GM12878 (cell line): ENCODE measurements around the gene ZNF599. TPM values are rescaled to one million over a fixed set of nuclear protein-coding genes. Genes with fewer than 3 reads are reported as not detected.

Experiments
- ATAC-seq: fragments of 200-7000 bp; cut with Tn5 transposase; 3 replicates; pipeline ENCODE4 v1.9.1; 2020; ENCODE audit warnings: mild to moderate bottlenecking, moderate library complexity
- BruUV-seq: library from RNA; stranded (reverse); fragments of 400-500 nt; replicated peaks from 2 replicates; lab custom pipeline; 2021; lab: Mats Ljungman, UMichigan
- CTCF ChIA-PET: fragments of 300-600 bp; sonication (Branson Sonifier 250); formaldehyde crosslinking; extraction: SDS; loops from one replicate; lab custom pipeline; 2021; ENCODE audit warnings: inconsistent platforms; lab: Yijun Ruan, JAX
- POLR2A ChIA-PET: fragments of 350-600 bp; formaldehyde crosslinking; extraction: SDS; loops from one replicate; lab custom pipeline; 2021; ENCODE audit warnings: inconsistent platforms; lab: Charles Lee
- RAD21 ChIA-PET: fragments of 300-600 bp; sonication (Branson Sonifier 250); formaldehyde crosslinking; loops from one replicate; lab custom pipeline; 2023; ENCODE audit warnings: antibody characterized with exemption; ENCODE audit not compliant: unreplicated experiment; lab: Charles Lee
- SMC1A ChIA-PET: fragments of 300-600 bp; sonication (Branson Sonifier 250); formaldehyde crosslinking; loops from one replicate; lab custom pipeline; 2023; ENCODE audit not compliant: unreplicated experiment, uncharacterized antibody; lab: Charles Lee
- DNase-seq: peaks from one replicate; pipeline ENCODE4 v3.0.0-alpha.2; 2011; ENCODE audit warnings: low read depth, low spot score
- FAIRE-seq: peaks from 3 replicates; lab custom pipeline; 2011; peaks lifted over from hg19 to GRCh38; lab: Jason Lieb, UNC
- H2AFZ ChIP-seq: 2 replicates; pipeline ENCODE4 v1.6.0; 2011; ENCODE audit warnings: low read depth, low read length, control low read depth; ENCODE audit not compliant: control insufficient read depth
- H3K27ac ChIP-seq: 2 replicates; pipeline ENCODE4 v1.5.1; 2011; ENCODE audit warnings: control low read depth; ENCODE audit not compliant: control insufficient read depth, insufficient read depth
- H3K27me3 ChIP-seq, 2 experiments: replicated peaks in 1 of 2; 2 replicates each; pipeline versions ENCODE4 v1.6.0 to v1.6.1; 2011; ENCODE audit warnings: low read length in 1 of 2; ENCODE audit not compliant: control insufficient read depth in 2 of 2, insufficient read depth in 2 of 2
- H3K36me3 ChIP-seq, 2 experiments: 2 replicates each; pipeline ENCODE4 v1.5.1; 2011; ENCODE audit warnings: low read length in 1 of 2; ENCODE audit not compliant: control insufficient read depth in 2 of 2, insufficient read depth in 2 of 2
- H3K4me1 ChIP-seq: 2 replicates; pipeline ENCODE4 v1.6.1; 2011; ENCODE audit warnings: mild to moderate bottlenecking, low read length, moderate library complexity, mixed read lengths; ENCODE audit not compliant: control insufficient read depth, insufficient read depth
- H3K4me2 ChIP-seq: 2 replicates; pipeline ENCODE4 v1.6.0; 2011; ENCODE audit warnings: control low read depth; ENCODE audit not compliant: control insufficient read depth, insufficient read depth
- H3K4me3 ChIP-seq: fragments of 200-600 bp; sonication (generic); 2 replicates; pipeline ENCODE4 v1.5.1; 2016
- H3K79me2 ChIP-seq: 2 replicates; pipeline ENCODE4 v1.6.0; 2011; ENCODE audit warnings: low read length; ENCODE audit not compliant: control insufficient read depth, insufficient read depth
- H3K9ac ChIP-seq: 2 replicates; pipeline ENCODE4 v1.8.0; 2011; ENCODE audit warnings: low read length, control low read depth, mixed read lengths; ENCODE audit not compliant: control insufficient read depth, insufficient read depth
- H3K9me3 ChIP-seq: replicated peaks from 3 replicates; pipeline ENCODE4 v1.5.1; 2011; ENCODE audit warnings: mild to moderate bottlenecking, low read length; ENCODE audit not compliant: control insufficient read depth, insufficient read depth
- H4K20me1 ChIP-seq: 2 replicates; pipeline ENCODE4 v1.6.0; 2011; ENCODE audit not compliant: control insufficient read depth, insufficient read depth
- CBFB ChIP-seq: IDR thresholded peaks from 2 replicates; pipeline ENCODE4 v1.6.1; 2016; ENCODE audit warnings: antibody characterized with exemption, low read depth
- POLR2AphosphoS5 ChIP-seq: IDR thresholded peaks from 2 replicates; pipeline ENCODE4 v1.6.1; 2011; ENCODE audit warnings: mild to moderate bottlenecking, low read length, inconsistent platforms
- WGBS: methylation state at CpG from one replicate; pipeline ENCODE4 v1.1.6; 2016; ENCODE audit warnings: low lambda C conversion rate; ENCODE audit not compliant: insufficient replicate concordance, insufficient coverage; ENCODE audit errors: missing lambda C conversion rate; 5-methylcytosine and 5-hydroxymethylcytosine counted together
- in situ Hi-C: fragments of 300-500 bp; cut with MboI; formaldehyde crosslinking; loops from 9 replicates; pipeline ENCODE4 v1.14.3; 2018; ENCODE audit warnings: mixed read lengths
- intact Hi-C: fragments of 100-400 bp; cut with micrococcal nuclease; formaldehyde crosslinking; loops from one replicate; pipeline ENCODE4 v1.14.2; 2022; ENCODE audit not compliant: unreplicated experiment
- polyA plus RNA-seq, 11 experiments: library from polyadenylated mRNA; depleted of rRNA in 4 of 11; unstranded in 6 of 11; stranded (reverse) in 5 of 11; fragments of >200 nt; fragmentation: Nextera tagmentation in 4 of 11; fragmentation: Illumina TruSeq in 1 of 11; extraction: Ambion mirVana in 4 of 11; extraction: Trizol in 1 of 11; gene quantifications; 1 replicate in 1 of 11; 2 replicates in 10 of 11; pipeline versions ENCODE4 v1.2.1 to v1.2.3, GENCODE V29; 2011 to 2016; ENCODE audit warnings: inconsistent platforms in 2 of 11, missing spikeins in 2 of 11, low read depth in 1 of 11
- total RNA-seq, 4 experiments: library from RNA; depleted of rRNA in 3 of 4; stranded (reverse); fragments of >200 nt in 3 of 4; fragmentation: Illumina TruSeq in 1 of 4; extraction: Trizol in 1 of 4; gene quantifications; 2 replicates each; pipeline versions ENCODE4 v1.2.1 to v1.2.3, GENCODE V29; 2013 to 2021
- TF ChIP-seq, protein P1 (sequence below): IDR thresholded peaks from 2 replicates; pipeline ENCODE4 v1.6.1; 2011; ENCODE audit warnings: borderline replicate concordance, low read depth, mild to moderate bottlenecking, moderate library complexity, mixed read lengths, low read length; ENCODE audit not compliant: insufficient read depth; ENCODE audit errors: extremely low read length
- TF ChIP-seq, protein P2 (sequence below): IDR thresholded peaks from 2 replicates; pipeline ENCODE4 v1.6.1; 2012; ENCODE audit warnings: improper control_type of control experiment, low read depth, low read length; ENCODE audit not compliant: insufficient replicate concordance
- TF ChIP-seq, protein P3 (sequence below): fragments of 450-650 bp; formaldehyde crosslinking; IDR thresholded peaks from 2 replicates; pipeline ENCODE4 v1.5.0; 2022; ENCODE audit warnings: mild to moderate bottlenecking, missing genetic modification characterization

Gene ZNF599
- total and polyA plus RNA-seq, 10 of the 15 experiments (the other 5 are each of a cell fraction or from before 2014, with no cell fraction given): 0.27 to 4.8 (median 1.9) TPM

DNA sequence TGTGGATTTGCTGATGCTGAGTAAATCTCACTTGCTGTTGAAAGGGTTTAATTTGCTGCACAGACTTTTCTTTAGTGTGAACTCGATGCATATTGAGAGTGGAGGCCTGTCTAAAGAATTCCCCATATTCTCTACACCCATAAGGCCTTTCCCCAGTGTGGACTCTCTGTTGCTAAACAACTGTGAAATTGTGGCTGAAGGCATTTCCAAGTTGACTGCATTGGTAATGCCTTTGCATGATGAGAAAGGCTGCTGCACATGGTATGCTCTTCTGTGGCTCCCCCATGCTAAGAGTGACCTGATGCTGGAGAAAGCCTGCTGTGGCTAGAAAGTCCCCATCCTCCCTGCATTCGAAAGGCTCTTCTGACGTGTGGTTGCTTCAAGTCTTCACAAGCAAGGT lies 6.6 kb upstream of the ZNF599 start:
- no peak for FAIRE-seq

DNA sequence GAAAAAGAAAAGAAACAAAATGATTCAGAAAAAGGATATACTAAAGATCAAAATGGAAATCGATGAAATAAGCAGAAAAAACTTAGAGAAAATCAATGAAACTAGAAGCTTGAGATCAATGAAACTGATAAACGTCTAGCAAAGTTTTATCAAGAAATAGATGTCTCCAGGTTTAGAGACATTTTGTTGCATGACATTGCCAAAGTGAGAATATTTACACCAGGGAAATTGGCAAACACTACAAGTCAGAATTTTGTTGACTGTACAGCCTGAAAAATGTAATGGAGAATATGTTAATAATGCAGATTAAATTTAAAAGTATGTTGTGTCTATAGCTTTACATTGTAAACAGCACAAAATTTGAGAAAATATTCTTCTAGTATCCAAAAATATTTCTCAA lies 5.3 kb upstream of the ZNF599 start:
- Histone ChIP-seq H3K9me3 (no peaks in the 10 kb centered on the region; the same call in 2 of the 3 replicates), H2AFZ (no peak overlapping the region), H3K27ac (no peak overlapping the region), H3K79me2 (no peaks in the 10 kb centered on the region), H3K4me2 (no peak overlapping the region), H3K27me3 (no peaks in the 10 kb centered on the region), H3K36me3 (no peaks in the 10 kb centered on the region), H3K4me3 (no peak overlapping the region), H4K20me1 (no peaks in the 10 kb centered on the region), H3K4me1 (no peaks in the 10 kb centered on the region), H3K9ac (no peak overlapping the region)
- CTCF ChIA-PET: no interaction called here
- RAD21 ChIA-PET: interaction anchor here (0.6 kb wide), 1 partner anchor 100 kb away, joined by 3 read pairs; no protein-coding TSS in a partner anchor
- 0% methylated on average over 2 of the region's 2 CpGs for WGBS
- SMC1A ChIA-PET: no interaction called here
- FAIRE-seq (no peak), DNase-seq (no peak), ATAC-seq (no peak)
- no TSS peak for BruUV-seq
- POLR2A ChIA-PET: no interaction called here
- intact Hi-C loops (no loop called here), in situ Hi-C loops (no loop called here)
- TF ChIP-seq, protein P1, sequence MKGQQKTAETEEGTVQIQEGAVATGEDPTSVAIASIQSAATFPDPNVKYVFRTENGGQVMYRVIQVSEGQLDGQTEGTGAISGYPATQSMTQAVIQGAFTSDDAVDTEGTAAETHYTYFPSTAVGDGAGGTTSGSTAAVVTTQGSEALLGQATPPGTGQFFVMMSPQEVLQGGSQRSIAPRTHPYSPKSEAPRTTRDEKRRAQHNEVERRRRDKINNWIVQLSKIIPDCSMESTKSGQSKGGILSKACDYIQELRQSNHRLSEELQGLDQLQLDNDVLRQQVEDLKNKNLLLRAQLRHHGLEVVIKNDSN: no peak
- no peak for TF ChIP-seq CBFB
- TF ChIP-seq, protein P2, sequence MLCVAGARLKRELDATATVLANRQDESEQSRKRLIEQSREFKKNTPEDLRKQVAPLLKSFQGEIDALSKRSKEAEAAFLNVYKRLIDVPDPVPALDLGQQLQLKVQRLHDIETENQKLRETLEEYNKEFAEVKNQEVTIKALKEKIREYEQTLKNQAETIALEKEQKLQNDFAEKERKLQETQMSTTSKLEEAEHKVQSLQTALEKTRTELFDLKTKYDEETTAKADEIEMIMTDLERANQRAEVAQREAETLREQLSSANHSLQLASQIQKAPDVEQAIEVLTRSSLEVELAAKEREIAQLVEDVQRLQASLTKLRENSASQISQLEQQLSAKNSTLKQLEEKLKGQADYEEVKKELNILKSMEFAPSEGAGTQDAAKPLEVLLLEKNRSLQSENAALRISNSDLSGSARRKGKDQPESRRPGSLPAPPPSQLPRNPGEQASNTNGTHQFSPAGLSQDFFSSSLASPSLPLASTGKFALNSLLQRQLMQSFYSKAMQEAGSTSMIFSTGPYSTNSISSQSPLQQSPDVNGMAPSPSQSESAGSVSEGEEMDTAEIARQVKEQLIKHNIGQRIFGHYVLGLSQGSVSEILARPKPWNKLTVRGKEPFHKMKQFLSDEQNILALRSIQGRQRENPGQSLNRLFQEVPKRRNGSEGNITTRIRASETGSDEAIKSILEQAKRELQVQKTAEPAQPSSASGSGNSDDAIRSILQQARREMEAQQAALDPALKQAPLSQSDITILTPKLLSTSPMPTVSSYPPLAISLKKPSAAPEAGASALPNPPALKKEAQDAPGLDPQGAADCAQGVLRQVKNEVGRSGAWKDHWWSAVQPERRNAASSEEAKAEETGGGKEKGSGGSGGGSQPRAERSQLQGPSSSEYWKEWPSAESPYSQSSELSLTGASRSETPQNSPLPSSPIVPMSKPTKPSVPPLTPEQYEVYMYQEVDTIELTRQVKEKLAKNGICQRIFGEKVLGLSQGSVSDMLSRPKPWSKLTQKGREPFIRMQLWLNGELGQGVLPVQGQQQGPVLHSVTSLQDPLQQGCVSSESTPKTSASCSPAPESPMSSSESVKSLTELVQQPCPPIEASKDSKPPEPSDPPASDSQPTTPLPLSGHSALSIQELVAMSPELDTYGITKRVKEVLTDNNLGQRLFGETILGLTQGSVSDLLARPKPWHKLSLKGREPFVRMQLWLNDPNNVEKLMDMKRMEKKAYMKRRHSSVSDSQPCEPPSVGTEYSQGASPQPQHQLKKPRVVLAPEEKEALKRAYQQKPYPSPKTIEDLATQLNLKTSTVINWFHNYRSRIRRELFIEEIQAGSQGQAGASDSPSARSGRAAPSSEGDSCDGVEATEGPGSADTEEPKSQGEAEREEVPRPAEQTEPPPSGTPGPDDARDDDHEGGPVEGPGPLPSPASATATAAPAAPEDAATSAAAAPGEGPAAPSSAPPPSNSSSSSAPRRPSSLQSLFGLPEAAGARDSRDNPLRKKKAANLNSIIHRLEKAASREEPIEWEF: no peak
- TF ChIP-seq, protein P3, sequence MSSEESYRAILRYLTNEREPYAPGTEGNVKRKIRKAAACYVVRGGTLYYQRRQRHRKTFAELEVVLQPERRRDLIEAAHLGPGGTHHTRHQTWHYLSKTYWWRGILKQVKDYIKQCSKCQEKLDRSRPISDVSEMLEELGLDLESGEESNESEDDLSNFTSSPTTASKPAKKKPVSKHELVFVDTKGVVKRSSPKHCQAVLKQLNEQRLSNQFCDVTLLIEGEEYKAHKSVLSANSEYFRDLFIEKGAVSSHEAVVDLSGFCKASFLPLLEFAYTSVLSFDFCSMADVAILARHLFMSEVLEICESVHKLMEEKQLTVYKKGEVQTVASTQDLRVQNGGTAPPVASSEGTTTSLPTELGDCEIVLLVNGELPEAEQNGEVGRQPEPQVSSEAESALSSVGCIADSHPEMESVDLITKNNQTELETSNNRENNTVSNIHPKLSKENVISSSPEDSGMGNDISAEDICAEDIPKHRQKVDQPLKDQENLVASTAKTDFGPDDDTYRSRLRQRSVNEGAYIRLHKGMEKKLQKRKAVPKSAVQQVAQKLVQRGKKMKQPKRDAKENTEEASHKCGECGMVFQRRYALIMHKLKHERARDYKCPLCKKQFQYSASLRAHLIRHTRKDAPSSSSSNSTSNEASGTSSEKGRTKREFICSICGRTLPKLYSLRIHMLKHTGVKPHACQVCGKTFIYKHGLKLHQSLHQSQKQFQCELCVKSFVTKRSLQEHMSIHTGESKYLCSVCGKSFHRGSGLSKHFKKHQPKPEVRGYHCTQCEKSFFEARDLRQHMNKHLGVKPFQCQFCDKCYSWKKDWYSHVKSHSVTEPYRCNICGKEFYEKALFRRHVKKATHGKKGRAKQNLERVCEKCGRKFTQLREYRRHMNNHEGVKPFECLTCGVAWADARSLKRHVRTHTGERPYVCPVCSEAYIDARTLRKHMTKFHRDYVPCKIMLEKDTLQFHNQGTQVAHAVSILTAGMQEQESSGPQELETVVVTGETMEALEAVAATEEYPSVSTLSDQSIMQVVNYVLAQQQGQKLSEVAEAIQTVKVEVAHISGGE (CRISPR knock-in tag): no peak

More for the DNA sequence above, 6.6 kb upstream of the ZNF599 start:
- H3K4me3 ChIP-seq: no peak overlapping the region
- ChIA-PET CTCF (no interaction called here), RAD21 (no interaction called here), POLR2A (no interaction called here), SMC1A (no interaction called here)
- no peak overlapping the region for H3K9ac ChIP-seq
- ATAC-seq (no peak), DNase-seq (no peak)
- H3K79me2 ChIP-seq: no peaks in the 10 kb centered on the region
- no peaks in the 10 kb centered on the region for H3K4me1 ChIP-seq
- no peaks in the 10 kb centered on the region for H4K20me1 ChIP-seq
- no peaks in the 10 kb centered on the region for H3K9me3 ChIP-seq
- no peak for TF ChIP-seq POLR2AphosphoS5
- H3K4me2 ChIP-seq: no peak overlapping the region
- intact Hi-C loops (no loop called here), in situ Hi-C loops (no loop called here)
- H3K36me3 ChIP-seq: no peaks in the 10 kb centered on the region
- H3K27ac ChIP-seq: no peak overlapping the region
- 1% methylated on average over 3 of the region's 3 CpGs for WGBS
- no peak overlapping the region for H2AFZ ChIP-seq
- BruUV-seq: no TSS peak
- H3K27me3 ChIP-seq: no peaks in the 10 kb centered on the region
